Measurements from ENCODE around the gene TTC28. TPM values are rescaled to one million over a fixed set of nuclear protein-coding genes. Genes with fewer than 3 reads are reported as not detected.
A peak's percentile ranks its signal among the peaks of the same experiment; 100 is the strongest.

The TTC28 gene
- total RNA-seq, 1 donor from 2014 or later = 23.2 TPM

DNA sequence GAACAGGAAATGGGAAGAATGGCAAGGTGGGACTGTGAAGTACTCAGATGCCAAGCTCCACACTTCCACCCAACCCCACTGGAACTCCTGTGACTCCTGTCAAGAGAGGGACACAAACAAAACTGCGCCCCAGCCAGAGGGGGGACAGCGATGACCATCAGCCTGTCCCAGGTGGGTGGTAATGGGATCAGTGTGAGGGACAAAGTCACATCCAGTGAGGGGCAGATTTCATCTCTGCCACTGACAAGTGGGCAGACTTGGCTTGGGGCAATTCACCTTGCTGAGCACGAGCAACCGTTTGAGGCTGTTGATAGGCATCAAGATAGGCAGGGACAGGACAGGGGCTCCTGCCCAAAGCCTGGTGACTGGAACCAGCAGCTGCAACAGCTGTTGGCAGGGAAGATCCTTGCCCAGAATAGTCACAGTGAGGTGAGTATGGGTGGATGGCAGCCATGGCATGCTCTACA lies 655.2 kb downstream of the TTC28 start:
- no peak for FAIRE-seq

DNA sequence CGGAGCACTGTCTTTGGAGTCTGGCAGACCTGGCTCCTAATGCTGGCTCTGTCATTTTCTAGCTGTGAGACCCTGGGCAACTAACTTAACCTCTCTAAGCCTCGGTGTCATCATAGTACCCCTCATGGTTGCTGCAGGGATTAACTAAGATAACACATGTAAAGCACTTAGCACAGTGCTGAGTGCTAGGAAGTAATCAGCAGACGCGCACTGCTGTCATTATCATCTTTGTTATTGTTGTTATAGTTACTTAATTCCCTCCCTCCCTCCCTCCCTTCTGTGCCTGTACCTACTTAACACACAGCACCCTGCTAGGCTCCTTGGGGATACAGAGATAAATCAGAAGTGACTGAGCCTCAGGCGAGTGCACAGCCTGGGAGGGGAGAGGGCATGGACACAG lies 655.9 kb downstream of the TTC28 start:
- Mint-ChIP-seq H3K27me3 (ENCODE audit: low read depth, unreplicated experiment) (peaks cover 14% of the 10 kb centered on the region), H3K4me3 (ENCODE audit: unreplicated experiment) (no peak overlapping the region), H3K9me3 (ENCODE audit: unreplicated experiment) (no peaks in the 10 kb centered on the region), H3K36me3 (ENCODE audit: low read depth, unreplicated experiment) (peaks cover 18% of the 10 kb centered on the region), H3K27ac (ENCODE audit: unreplicated experiment) (no peak overlapping the region), H3K4me1 (ENCODE audit: low read depth, unreplicated experiment) (peaks cover 16% of the 10 kb centered on the region)
- H3K9ac ChIP-seq (ENCODE audit: low read length) = no peak overlapping the region
- H3K36me3 ChIP-seq (ENCODE audit: insufficient read depth, low read length) = no peaks in the 10 kb centered on the region
- H2AFZ ChIP-seq (ENCODE audit: low read depth, low read length) = no peak overlapping the region
- H4K20me1 ChIP-seq (ENCODE audit: insufficient read depth, low read length) = no peaks in the 10 kb centered on the region
- no peaks in the 10 kb centered on the region for H3K9me3 ChIP-seq (ENCODE audit: insufficient read depth, low read depth, low read length)
- H3K4me1 ChIP-seq (ENCODE audit: insufficient read depth, low read length) = peaks cover 4% of the 10 kb centered on the region
- H3K27me3 ChIP-seq (ENCODE audit: insufficient read depth, low read length) = no peaks in the 10 kb centered on the region
- TF ChIP-seq EZH2 (IDR thresholded peaks at IDR 0.05; ENCODE audit: insufficient read depth, low read length) = no peak
- TF ChIP-seq, protein P1, sequence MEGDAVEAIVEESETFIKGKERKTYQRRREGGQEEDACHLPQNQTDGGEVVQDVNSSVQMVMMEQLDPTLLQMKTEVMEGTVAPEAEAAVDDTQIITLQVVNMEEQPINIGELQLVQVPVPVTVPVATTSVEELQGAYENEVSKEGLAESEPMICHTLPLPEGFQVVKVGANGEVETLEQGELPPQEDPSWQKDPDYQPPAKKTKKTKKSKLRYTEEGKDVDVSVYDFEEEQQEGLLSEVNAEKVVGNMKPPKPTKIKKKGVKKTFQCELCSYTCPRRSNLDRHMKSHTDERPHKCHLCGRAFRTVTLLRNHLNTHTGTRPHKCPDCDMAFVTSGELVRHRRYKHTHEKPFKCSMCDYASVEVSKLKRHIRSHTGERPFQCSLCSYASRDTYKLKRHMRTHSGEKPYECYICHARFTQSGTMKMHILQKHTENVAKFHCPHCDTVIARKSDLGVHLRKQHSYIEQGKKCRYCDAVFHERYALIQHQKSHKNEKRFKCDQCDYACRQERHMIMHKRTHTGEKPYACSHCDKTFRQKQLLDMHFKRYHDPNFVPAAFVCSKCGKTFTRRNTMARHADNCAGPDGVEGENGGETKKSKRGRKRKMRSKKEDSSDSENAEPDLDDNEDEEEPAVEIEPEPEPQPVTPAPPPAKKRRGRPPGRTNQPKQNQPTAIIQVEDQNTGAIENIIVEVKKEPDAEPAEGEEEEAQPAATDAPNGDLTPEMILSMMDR (IDR thresholded peaks at IDR 0.05; ENCODE audit: insufficient read depth, low read depth, low read length) = no peak
- no peak overlapping the region for H3K4me3 ChIP-seq (ENCODE audit: insufficient read depth, low read depth, low read length)
- no peak overlapping the region for H3K27ac ChIP-seq (ENCODE audit: low read depth, low read length)
- no peak overlapping the region for H3K4me2 ChIP-seq (ENCODE audit: low read length)
- FAIRE-seq = no peak
- no peaks in the 10 kb centered on the region for H3K79me2 ChIP-seq (ENCODE audit: insufficient read depth, low read length)
- no peak for DNase-seq (ENCODE audit: low read depth)

More for the DNA sequence above, 655.2 kb downstream of the TTC28 start:
- H3K27ac Mint-ChIP-seq (ENCODE audit: unreplicated experiment) = peak overlapping the region; percentile 53
- Histone ChIP-seq H3K27me3 (ENCODE audit: insufficient read depth, low read length) (no peaks in the 10 kb centered on the region), H3K36me3 (ENCODE audit: insufficient read depth, low read length) (no peaks in the 10 kb centered on the region), H3K27ac (ENCODE audit: low read depth, low read length) (no peak overlapping the region), H3K9ac (ENCODE audit: low read length) (no peak overlapping the region), H3K9me3 (ENCODE audit: insufficient read depth, low read depth, low read length) (no peaks in the 10 kb centered on the region), H2AFZ (ENCODE audit: low read depth, low read length) (no peak overlapping the region), H3K79me2 (ENCODE audit: insufficient read depth, low read length) (no peaks in the 10 kb centered on the region), H4K20me1 (ENCODE audit: insufficient read depth, low read length) (no peaks in the 10 kb centered on the region), H3K4me1 (ENCODE audit: insufficient read depth, low read length) (peaks cover 11% of the 10 kb centered on the region), H3K4me3 (ENCODE audit: insufficient read depth, low read depth, low read length) (no peak overlapping the region), H3K4me2 (ENCODE audit: low read length) (no peak overlapping the region)
- no peaks in the 10 kb centered on the region for H3K9me3 Mint-ChIP-seq (ENCODE audit: unreplicated experiment)
- peaks cover 22% of the 10 kb centered on the region for H3K36me3 Mint-ChIP-seq (ENCODE audit: low read depth, unreplicated experiment)
- no peak for TF ChIP-seq EZH2 (IDR thresholded peaks at IDR 0.05; ENCODE audit: insufficient read depth, low read length)
- TF ChIP-seq, protein P1 (IDR thresholded peaks at IDR 0.05; ENCODE audit: insufficient read depth, low read depth, low read length) = no peak
- H3K4me3 Mint-ChIP-seq (ENCODE audit: unreplicated experiment) = no peak overlapping the region
- H3K27me3 Mint-ChIP-seq (ENCODE audit: low read depth, unreplicated experiment) = peaks cover 14% of the 10 kb centered on the region
- peaks cover 14% of the 10 kb centered on the region for H3K4me1 Mint-ChIP-seq (ENCODE audit: low read depth, unreplicated experiment)
- DNase-seq (ENCODE audit: low read depth) = no peak

DNA sequence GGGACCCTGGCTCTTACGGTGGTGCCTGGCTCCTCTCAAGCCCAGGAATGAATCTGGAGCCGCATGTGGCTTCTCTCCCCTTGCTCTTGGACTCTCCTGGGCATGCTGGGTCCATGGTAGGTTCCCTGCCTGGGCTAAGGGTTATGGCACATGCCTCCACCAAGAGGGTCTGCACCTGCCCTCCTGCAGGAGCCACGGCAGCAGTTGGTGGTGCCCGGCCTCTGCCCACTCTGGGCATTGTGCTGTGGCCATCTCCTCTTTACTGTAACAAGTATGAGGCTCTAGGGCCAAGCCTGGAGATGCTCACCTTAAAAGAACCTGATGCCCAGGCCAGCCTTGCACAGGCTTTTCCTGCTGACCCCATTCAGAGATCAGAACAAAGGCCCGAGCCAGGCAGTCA lies 656.6 kb downstream of the TTC28 start:
- Histone ChIP-seq H3K4me1 (ENCODE audit: insufficient read depth, low read length) (peaks cover 4% of the 10 kb centered on the region), H3K79me2 (ENCODE audit: insufficient read depth, low read length) (no peaks in the 10 kb centered on the region), H4K20me1 (ENCODE audit: insufficient read depth, low read length) (no peaks in the 10 kb centered on the region), H3K27me3 (ENCODE audit: insufficient read depth, low read length) (no peaks in the 10 kb centered on the region), H3K4me2 (ENCODE audit: low read length) (no peak overlapping the region), H3K9me3 (ENCODE audit: insufficient read depth, low read depth, low read length) (no peaks in the 10 kb centered on the region), H2AFZ (ENCODE audit: low read depth, low read length) (no peak overlapping the region), H3K9ac (ENCODE audit: low read length) (no peak overlapping the region), H3K4me3 (ENCODE audit: insufficient read depth, low read depth, low read length) (no peak overlapping the region), H3K27ac (ENCODE audit: low read depth, low read length) (no peak overlapping the region), H3K36me3 (ENCODE audit: insufficient read depth, low read length) (no peaks in the 10 kb centered on the region)
- Mint-ChIP-seq H3K4me3 (ENCODE audit: unreplicated experiment) (no peak overlapping the region), H3K27me3 (ENCODE audit: low read depth, unreplicated experiment) (peaks cover 14% of the 10 kb centered on the region), H3K27ac (ENCODE audit: unreplicated experiment) (no peak overlapping the region), H3K4me1 (ENCODE audit: low read depth, unreplicated experiment) (peaks cover 16% of the 10 kb centered on the region), H3K9me3 (ENCODE audit: unreplicated experiment) (no peaks in the 10 kb centered on the region), H3K36me3 (ENCODE audit: low read depth, unreplicated experiment) (peaks cover 15% of the 10 kb centered on the region)
- FAIRE-seq (no peak), DNase-seq (ENCODE audit: low read depth) (no peak)
- no peak for TF ChIP-seq EZH2 (IDR thresholded peaks at IDR 0.05; ENCODE audit: insufficient read depth, low read length)
- TF ChIP-seq, protein P1 (IDR thresholded peaks at IDR 0.05; ENCODE audit: insufficient read depth, low read depth, low read length) = no peak
